MM.1S (cell line): ENCODE results near the gene RNF111.

ENCODE experiments used
- EZH2phosphoT487 ChIP-seq: fragments of 300-600 bp; sonication (generic); IDR thresholded peaks from 2 replicates; pipeline ENCODE4 v1.6.1; 2018; ENCODE audit warnings: antibody characterized with exemption, low read length
- TF ChIP-seq, protein P1 (sequence below): fragments of 300-600 bp; sonication (generic); IDR thresholded peaks from 2 replicates; pipeline ENCODE4 v1.5.1; 2016; ENCODE audit warnings: antibody characterized with exemption, low read length, mixed read lengths

DNA sequence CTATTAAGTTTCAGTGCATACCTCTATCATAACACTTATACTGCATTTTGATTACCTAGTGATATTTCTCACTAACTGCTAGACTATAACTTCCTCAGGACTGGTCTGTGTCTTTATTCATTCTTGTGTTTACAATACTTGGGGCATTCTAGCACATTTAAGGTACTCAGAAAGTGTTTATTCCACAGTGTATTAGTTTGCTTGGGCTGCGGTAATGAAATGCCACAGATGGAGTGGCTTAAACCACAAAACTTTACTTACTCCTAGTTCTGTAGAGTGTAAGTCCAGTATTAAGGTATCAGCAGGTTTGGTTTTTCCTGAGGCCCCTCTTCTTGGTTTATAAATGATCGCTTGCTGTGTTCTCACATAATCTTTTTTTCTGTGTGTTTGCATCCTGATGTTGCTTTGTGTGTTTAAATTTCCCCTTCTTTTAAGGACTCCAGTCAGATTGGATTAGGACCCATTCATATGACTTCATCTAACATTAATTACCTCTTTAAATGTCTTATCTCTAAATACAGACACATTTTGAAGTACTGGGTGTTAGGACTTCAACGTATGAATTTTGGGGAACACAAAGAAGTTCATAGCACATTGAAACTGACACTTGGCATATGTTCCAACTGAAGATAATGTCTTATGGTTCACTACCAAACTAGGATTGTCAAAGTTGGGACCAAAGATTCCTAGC is 23.9 kb downstream of the RNF111 start:
- no peak for TF ChIP-seq EZH2phosphoT487
- TF ChIP-seq, protein P1, sequence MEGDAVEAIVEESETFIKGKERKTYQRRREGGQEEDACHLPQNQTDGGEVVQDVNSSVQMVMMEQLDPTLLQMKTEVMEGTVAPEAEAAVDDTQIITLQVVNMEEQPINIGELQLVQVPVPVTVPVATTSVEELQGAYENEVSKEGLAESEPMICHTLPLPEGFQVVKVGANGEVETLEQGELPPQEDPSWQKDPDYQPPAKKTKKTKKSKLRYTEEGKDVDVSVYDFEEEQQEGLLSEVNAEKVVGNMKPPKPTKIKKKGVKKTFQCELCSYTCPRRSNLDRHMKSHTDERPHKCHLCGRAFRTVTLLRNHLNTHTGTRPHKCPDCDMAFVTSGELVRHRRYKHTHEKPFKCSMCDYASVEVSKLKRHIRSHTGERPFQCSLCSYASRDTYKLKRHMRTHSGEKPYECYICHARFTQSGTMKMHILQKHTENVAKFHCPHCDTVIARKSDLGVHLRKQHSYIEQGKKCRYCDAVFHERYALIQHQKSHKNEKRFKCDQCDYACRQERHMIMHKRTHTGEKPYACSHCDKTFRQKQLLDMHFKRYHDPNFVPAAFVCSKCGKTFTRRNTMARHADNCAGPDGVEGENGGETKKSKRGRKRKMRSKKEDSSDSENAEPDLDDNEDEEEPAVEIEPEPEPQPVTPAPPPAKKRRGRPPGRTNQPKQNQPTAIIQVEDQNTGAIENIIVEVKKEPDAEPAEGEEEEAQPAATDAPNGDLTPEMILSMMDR, result no peak
